ENCODE data around the gene NAA40.

The NAA40 gene

GRCh38 chr11:63915961-63916836 lies 22.6 kb upstream of the NAA40 start:
- Histone ChIP-seq H3K4ac (ENCODE audit: low read depth, low read length) (peak overlapping the region; percentile 80), H4K8ac (ENCODE audit: low read depth, low read length) (peak overlapping the region; percentile 69), H4K91ac (ENCODE audit: low read depth, low read length) (peak overlapping the region; percentile 92), H2BK5ac (ENCODE audit: low read depth, low read length, poor library complexity) (peak overlapping the region; percentile 43), H3K27me3 (ENCODE audit: insufficient read depth, low read length) (no peaks in the 10 kb centered on the region), H3K9me3 (ENCODE audit: insufficient read depth, low read depth, low read length) (no peaks in the 10 kb centered on the region), H2BK120ac (ENCODE audit: insufficient read depth, low read length, poor library complexity) (peak overlapping the region; percentile 79), H3K79me2 (ENCODE audit: control insufficient read depth, insufficient read depth, low read length, poor library complexity) (peaks cover 10% of the 10 kb centered on the region), H2BK12ac (ENCODE audit: low read length) (peak overlapping the region; percentile 48), H3K79me1 (ENCODE audit: low read length) (peaks cover 40% of the 10 kb centered on the region), H3K36me3 (ENCODE audit: control insufficient read depth in 1 of 2, insufficient read depth in 2 of 2, low read length in 2 of 2) (peaks cover 27 to 30% of the 10 kb centered on the region in 2 experiments), H3K14ac (ENCODE audit: low read length) (peak overlapping the region; percentile 92), H2AFZ (ENCODE audit: insufficient read depth, low read length, poor library complexity) (peak overlapping the region; percentile 40), H3K9ac (ENCODE audit: low read length) (peak overlapping the region; percentile 79), H3K18ac (ENCODE audit: low read length) (peak overlapping the region; percentile 94), H3K4me3 (ENCODE audit: low read depth, low read length) (peak overlapping the region; percentile 74), H3K4me2 (ENCODE audit: low read length) (peak overlapping the region; percentile 92), H3K4me1 (ENCODE audit: control insufficient read depth in 1 of 2, insufficient read depth in 2 of 2, low read length in 2 of 2) (peaks cover 47 to 53% of the 10 kb centered on the region in 2 experiments), H2AK5ac (ENCODE audit: low read length) (peak overlapping the region; percentile 79), H3K27ac (ENCODE audit: low read depth, low read length) (peak overlapping the region; percentile 66), H4K12ac (ENCODE audit: low read depth, low read length) (peak overlapping the region; percentile 76), H3K23ac (ENCODE audit: low read length) (no peak overlapping the region)
- WGBS (ENCODE audit: extremely low coverage, insufficient coverage, insufficient read length) = no CpG with 5 or more reads among the region's 56 CpGs
- peak; percentile 42 to 64 for DNase-seq

GRCh38 chr11:63916837-63917691 lies 21.7 kb upstream of the NAA40 start, which contains the start of gene RCOR2:
Gene RCOR2, minus strand, starts transcription at chr11:63917164. Its CDS starts 708 bp downstream, at chr11:63916456.
- H3K23ac ChIP-seq (ENCODE audit: low read length) = no peak within 1 kb of the TSS
- H3K4ac ChIP-seq (ENCODE audit: low read depth, low read length) = peak within 1 kb of the TSS; percentile 80
- H3K36me3 ChIP-seq (ENCODE audit: control insufficient read depth in 1 of 2, insufficient read depth in 2 of 2, low read length in 2 of 2) = peaks cover 25% of the 10 kb centered on the region in 2 experiments
- H4K91ac ChIP-seq (ENCODE audit: low read depth, low read length) = peak within 1 kb of the TSS; percentile 97
- peak within 1 kb of the TSS; percentile 61 for H2AFZ ChIP-seq (ENCODE audit: insufficient read depth, low read length, poor library complexity)
- H2BK5ac ChIP-seq (ENCODE audit: low read depth, low read length, poor library complexity) = peak within 1 kb of the TSS; percentile 43
- peak within 1 kb of the TSS; percentile 79 for H2AK5ac ChIP-seq (ENCODE audit: low read length)
- H3K18ac ChIP-seq (ENCODE audit: low read length) = peak within 1 kb of the TSS; percentile 94
- peak within 1 kb of the TSS; percentile 76 for H4K12ac ChIP-seq (ENCODE audit: low read depth, low read length)
- H2BK120ac ChIP-seq (ENCODE audit: insufficient read depth, low read length, poor library complexity) = peak within 1 kb of the TSS; percentile 79
- H4K8ac ChIP-seq (ENCODE audit: low read depth, low read length) = peak within 1 kb of the TSS; percentile 85
- no peaks in the 10 kb centered on the region for H3K27me3 ChIP-seq (ENCODE audit: insufficient read depth, low read length)
- H3K4me2 ChIP-seq (ENCODE audit: low read length) = peak within 1 kb of the TSS; percentile 92
- H3K14ac ChIP-seq (ENCODE audit: low read length) = peak within 1 kb of the TSS; percentile 93
- peak within 1 kb of the TSS; percentile 79 for H3K9ac ChIP-seq (ENCODE audit: low read length)
- H3K27ac ChIP-seq (ENCODE audit: low read depth, low read length) = peak within 1 kb of the TSS; percentile 66
- DNase-seq = peak; percentile 87 to 93
- H3K79me2 ChIP-seq (ENCODE audit: control insufficient read depth, insufficient read depth, low read length, poor library complexity) = peaks cover 10% of the 10 kb centered on the region
- H2BK12ac ChIP-seq (ENCODE audit: low read length) = peak within 1 kb of the TSS; percentile 79
- H3K4me1 ChIP-seq (ENCODE audit: control insufficient read depth in 1 of 2, insufficient read depth in 2 of 2, low read length in 2 of 2) = peaks cover 43 to 49% of the 10 kb centered on the region in 2 experiments
- H3K4me3 ChIP-seq (ENCODE audit: low read depth, low read length) = peak within 1 kb of the TSS; percentile 74
- no peaks in the 10 kb centered on the region for H3K9me3 ChIP-seq (ENCODE audit: insufficient read depth, low read depth, low read length)
- peaks cover 40% of the 10 kb centered on the region for H3K79me1 ChIP-seq (ENCODE audit: low read length)
- WGBS (ENCODE audit: extremely low coverage, insufficient coverage, insufficient read length) = no CpG with 5 or more reads among the region's 85 CpGs

- peaks cover 10% of the 10 kb centered on the region for H3K79me2 ChIP-seq (ENCODE audit: control insufficient read depth, insufficient read depth, low read length, poor library complexity)
- no peaks in the 10 kb centered on the region for H3K27me3 ChIP-seq (ENCODE audit: insufficient read depth, low read length)
- H3K79me1 ChIP-seq (ENCODE audit: low read length) = peaks cover 40% of the 10 kb centered on the region
- peak; percentile 50 to 57 for DNase-seq
- WGBS (ENCODE audit: extremely low coverage, insufficient coverage, insufficient read length) = no CpG with 5 or more reads among the region's 50 CpGs
- H3K4me1 ChIP-seq (ENCODE audit: control insufficient read depth in 1 of 2, insufficient read depth in 2 of 2, low read length in 2 of 2) = peaks cover 43 to 49% of the 10 kb centered on the region in 2 experiments
- peak overlapping the region; percentile 74 for H3K4me3 ChIP-seq (ENCODE audit: low read depth, low read length)
- H4K12ac ChIP-seq (ENCODE audit: low read depth, low read length) = peak overlapping the region; percentile 74
- peaks cover 17% of the 10 kb centered on the region in 2 experiments for H3K36me3 ChIP-seq (ENCODE audit: control insufficient read depth in 1 of 2, insufficient read depth in 2 of 2, low read length in 2 of 2)
- H2AFZ ChIP-seq (ENCODE audit: insufficient read depth, low read length, poor library complexity) = peak overlapping the region; percentile 61
- peak overlapping the region; percentile 76 for H2BK120ac ChIP-seq (ENCODE audit: insufficient read depth, low read length, poor library complexity)
- peak overlapping the region; percentile 46 for H3K27ac ChIP-seq (ENCODE audit: low read depth, low read length)
- peak overlapping the region; percentile 7 for H3K4ac ChIP-seq (ENCODE audit: low read depth, low read length)
- peaks cover under 1% of the 10 kb centered on the region for H3K9me3 ChIP-seq (ENCODE audit: insufficient read depth, low read depth, low read length)
- H4K91ac ChIP-seq (ENCODE audit: low read depth, low read length) = peak overlapping the region; percentile 97
- peak overlapping the region; percentile 85 for H4K8ac ChIP-seq (ENCODE audit: low read depth, low read length)
- peak overlapping the region; percentile 71 for H3K18ac ChIP-seq (ENCODE audit: low read length)
- peak overlapping the region; percentile 10 for H2BK5ac ChIP-seq (ENCODE audit: low read depth, low read length, poor library complexity)
- H2AK5ac ChIP-seq (ENCODE audit: low read length) = peak overlapping the region; percentile 12
- H2BK12ac ChIP-seq (ENCODE audit: low read length) = peak overlapping the region; percentile 79
- no peak overlapping the region for H3K23ac ChIP-seq (ENCODE audit: low read length)
- peak overlapping the region; percentile 93 for H3K14ac ChIP-seq (ENCODE audit: low read length)
- peak overlapping the region; percentile 70 for H3K4me2 ChIP-seq (ENCODE audit: low read length)
- H3K9ac ChIP-seq (ENCODE audit: low read length) = peak overlapping the region; percentile 8
These were observed 20.9 kb upstream of the NAA40 start for GRCh38 chr11:63917692-63918506.

Data from trophoblast cell (in vitro differentiated cells and primary cell).